PC-3 (cell line): ENCODE data around the gene RPS29. TPM values are rescaled to one million over a fixed set of nuclear protein-coding genes. Genes with fewer than 3 reads are reported as not detected.

ENCODE experiments used
- ATAC-seq: fragments of 200-7000 bp; cut with Tn5 transposase; 2 replicates; pipeline ENCODE4 v1.9.1; 2020; ENCODE audit warnings: mild to moderate bottlenecking, moderate library complexity
- BruUV-seq: library from RNA; stranded (reverse); fragments of 400-500 nt; replicated peaks from 2 replicates; lab custom pipeline; 2021; lab: Mats Ljungman, UMichigan
- CTCF ChIA-PET: fragments of 300-600 bp; sonication (Branson Sonifier 250); formaldehyde crosslinking; loops from one replicate; lab custom pipeline; 2022; ENCODE audit warnings: antibody characterized with exemption; lab: Charles Lee
- POLR2A ChIA-PET: fragments of 300-600 bp; sonication (Branson Sonifier 250); formaldehyde crosslinking; loops from one replicate; lab custom pipeline; 2022; ENCODE audit warnings: antibody characterized with exemption; ENCODE audit not compliant: unreplicated experiment; lab: Charles Lee
- DNase-seq: peaks from one replicate; pipeline ENCODE4 v3.0.0-alpha.2; 2015
- H2AFZ ChIP-seq: fragments of 300-600 bp; sonication (generic); 2 replicates; pipeline ENCODE4 v1.6.0; 2016; ENCODE audit warnings: antibody characterized with exemption, low read length
- H3F3A ChIP-seq: fragments of 300-600 bp; sonication (generic); one replicate; pipeline ENCODE4 v1.6.0; 2017; ENCODE audit warnings: antibody characterized with exemption, low read length, control low read depth, mild to moderate bottlenecking; ENCODE audit not compliant: unreplicated experiment
- H3K27ac ChIP-seq: fragments of 300-600 bp; sonication (generic); 2 replicates; pipeline ENCODE4 v1.5.1; 2016; ENCODE audit warnings: mild to moderate bottlenecking, low read length
- H3K27me3 ChIP-seq: fragments of 300-600 bp; sonication (generic); 2 replicates; pipeline ENCODE4 v1.6.1; 2016; ENCODE audit warnings: low read length, mixed read lengths
- H3K36me3 ChIP-seq: fragments of 300-600 bp; sonication (generic); 2 replicates; pipeline ENCODE4 v1.6.1; 2016; ENCODE audit warnings: low read depth, mixed run types, low read length, mixed read lengths
- H3K4me1 ChIP-seq: fragments of 300-600 bp; sonication (generic); 2 replicates; pipeline ENCODE4 v1.5.1; 2016; ENCODE audit warnings: low read length; ENCODE audit not compliant: insufficient read depth
- H3K4me2 ChIP-seq: fragments of 300-600 bp; sonication (generic); 2 replicates; pipeline ENCODE4 v1.6.0; 2016; ENCODE audit warnings: low read length
- H3K4me3 ChIP-seq: fragments of 300-600 bp; sonication (generic); 2 replicates; pipeline ENCODE4 v1.5.1; 2016; ENCODE audit warnings: mild to moderate bottlenecking, low read length, mixed read lengths
- H3K79me2 ChIP-seq: fragments of 300-600 bp; sonication (generic); 2 replicates; pipeline ENCODE4 v1.6.1; 2017; ENCODE audit warnings: low read length, mixed read lengths
- H3K9ac ChIP-seq: fragments of 300-600 bp; sonication (generic); 2 replicates; pipeline ENCODE4 v1.6.0; 2016; ENCODE audit warnings: mild to moderate bottlenecking, low read length
- H3K9me2 ChIP-seq: fragments of 300-600 bp; sonication (generic); replicated peaks from 2 replicates; pipeline ENCODE4 v1.6.1; 2016; ENCODE audit warnings: mixed run types, low read length, mixed read lengths
- H3K9me3 ChIP-seq: fragments of 300-600 bp; sonication (generic); 2 replicates; pipeline ENCODE4 v1.6.1; 2016; ENCODE audit warnings: low read length, mixed read lengths
- H4K20me1 ChIP-seq: fragments of 300-600 bp; sonication (generic); 2 replicates; pipeline ENCODE4 v1.6.1; 2016; ENCODE audit warnings: low read length, mixed read lengths
- EZH2 ChIP-seq: fragments of 300-600 bp; sonication (generic); IDR thresholded peaks from one replicate; pipeline ENCODE4 v1.6.1; 2017; ENCODE audit warnings: antibody characterized with exemption, mild to moderate bottlenecking, low read length; ENCODE audit not compliant: unreplicated experiment
- EZH2phosphoT487 ChIP-seq: fragments of 300-600 bp; sonication (generic); IDR thresholded peaks from 2 replicates; pipeline ENCODE4 v1.6.1; 2018; ENCODE audit warnings: mild to moderate bottlenecking, antibody characterized with exemption, low read length, borderline replicate concordance
- intact Hi-C: fragments of 100-400 bp; cut with micrococcal nuclease; formaldehyde crosslinking; loops from 2 replicates; pipeline ENCODE4 v1.9.0; 2023
- total RNA-seq: library from RNA; depleted of rRNA; stranded (reverse); fragments of >200 nt; gene quantifications from 2 replicates; pipeline ENCODE4 v1.2.3, GENCODE V29; 2014; rRNA removed
- TF ChIP-seq, protein P1 (sequence below): fragments of 300-600 bp; sonication (generic); conservative IDR thresholded peaks from 2 replicates; pipeline ENCODE4 v1.5.1; 2017; ENCODE audit warnings: antibody characterized with exemption, low read depth, mild to moderate bottlenecking, low read length

Gene RPS29
- total RNA-seq, 1 experiment from 2014 or later: 1,912 TPM

DNA sequence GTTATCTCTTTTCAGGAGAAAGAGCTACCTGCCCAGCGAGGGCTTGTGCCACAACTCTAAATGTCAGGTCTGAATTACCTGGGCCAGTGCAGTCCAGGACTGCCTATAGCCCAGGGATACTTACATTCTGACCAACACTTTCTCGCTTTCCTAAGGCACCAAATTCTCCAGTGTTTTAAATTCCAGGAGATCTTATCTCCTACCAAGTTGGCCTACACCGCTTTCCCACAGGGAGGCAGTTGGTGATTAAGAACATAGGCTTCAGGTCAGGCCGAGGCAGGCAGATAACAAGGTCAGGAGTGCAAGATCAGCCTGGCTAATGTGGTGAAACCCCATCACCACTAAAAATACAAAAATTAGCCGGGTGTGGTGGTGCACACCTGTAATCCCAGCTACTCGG is 41.1 kb downstream of the RPS29 start:
- no peaks in the 10 kb centered on the region for H3K79me2 ChIP-seq
- no peaks in the 10 kb centered on the region for H3K36me3 ChIP-seq
- CTCF ChIA-PET: no interaction called here
- TF ChIP-seq, protein P1, sequence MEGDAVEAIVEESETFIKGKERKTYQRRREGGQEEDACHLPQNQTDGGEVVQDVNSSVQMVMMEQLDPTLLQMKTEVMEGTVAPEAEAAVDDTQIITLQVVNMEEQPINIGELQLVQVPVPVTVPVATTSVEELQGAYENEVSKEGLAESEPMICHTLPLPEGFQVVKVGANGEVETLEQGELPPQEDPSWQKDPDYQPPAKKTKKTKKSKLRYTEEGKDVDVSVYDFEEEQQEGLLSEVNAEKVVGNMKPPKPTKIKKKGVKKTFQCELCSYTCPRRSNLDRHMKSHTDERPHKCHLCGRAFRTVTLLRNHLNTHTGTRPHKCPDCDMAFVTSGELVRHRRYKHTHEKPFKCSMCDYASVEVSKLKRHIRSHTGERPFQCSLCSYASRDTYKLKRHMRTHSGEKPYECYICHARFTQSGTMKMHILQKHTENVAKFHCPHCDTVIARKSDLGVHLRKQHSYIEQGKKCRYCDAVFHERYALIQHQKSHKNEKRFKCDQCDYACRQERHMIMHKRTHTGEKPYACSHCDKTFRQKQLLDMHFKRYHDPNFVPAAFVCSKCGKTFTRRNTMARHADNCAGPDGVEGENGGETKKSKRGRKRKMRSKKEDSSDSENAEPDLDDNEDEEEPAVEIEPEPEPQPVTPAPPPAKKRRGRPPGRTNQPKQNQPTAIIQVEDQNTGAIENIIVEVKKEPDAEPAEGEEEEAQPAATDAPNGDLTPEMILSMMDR: no peak
- no peak for TF ChIP-seq EZH2phosphoT487
- TF ChIP-seq EZH2: no peak
- H3F3A ChIP-seq: no peaks in the 10 kb centered on the region
- POLR2A ChIA-PET: no interaction called here
- no peak overlapping the region for H3K27ac ChIP-seq
- H3K4me3 ChIP-seq: no peak overlapping the region
- no peaks in the 10 kb centered on the region for H4K20me1 ChIP-seq
- H3K27me3 ChIP-seq: no peaks in the 10 kb centered on the region
- intact Hi-C loops: no loop called here
- no peak overlapping the region for H2AFZ ChIP-seq
- H3K9me3 ChIP-seq: peaks cover 10% of the 10 kb centered on the region; the same call in 1 of the 2 replicates
- DNase-seq: no peak
- H3K4me1 ChIP-seq: peaks cover 9% of the 10 kb centered on the region
- no peaks in the 10 kb centered on the region for H3K9me2 ChIP-seq
- no peak overlapping the region for H3K9ac ChIP-seq
- no peak overlapping the region for H3K4me2 ChIP-seq
- no TSS peak for BruUV-seq
- no peak for ATAC-seq

DNA sequence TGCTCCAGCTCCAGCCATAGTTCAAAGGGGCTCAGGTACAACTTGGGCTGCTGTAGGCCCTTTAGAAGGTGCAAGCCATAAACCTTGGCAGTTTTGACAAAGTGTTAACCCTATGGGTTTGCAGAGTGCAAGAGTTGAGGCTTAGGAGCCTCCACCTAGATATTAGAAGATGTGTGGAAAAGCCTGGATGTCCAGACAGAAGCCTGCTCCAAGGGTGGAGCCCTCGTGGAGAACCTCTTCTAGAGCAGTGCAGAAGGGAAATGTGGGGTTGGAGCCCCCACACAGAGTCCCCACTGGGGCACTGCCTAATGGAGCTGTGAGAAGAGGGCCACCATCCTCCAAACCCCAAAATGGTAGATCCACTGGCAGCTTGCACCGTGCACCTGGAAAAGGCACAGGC is 45.1 kb downstream of the RPS29 start:
- no TSS peak for BruUV-seq
- intact Hi-C loops: no loop called here
- H3K27ac ChIP-seq: no peak overlapping the region
- H3K4me1 ChIP-seq: no peaks in the 10 kb centered on the region
- no peaks in the 10 kb centered on the region for H4K20me1 ChIP-seq
- no peaks in the 10 kb centered on the region for H3K79me2 ChIP-seq
- H3K9me2 ChIP-seq: no peaks in the 10 kb centered on the region
- DNase-seq (no peak), ATAC-seq (no peak)
- H3F3A ChIP-seq: no peaks in the 10 kb centered on the region
- TF ChIP-seq EZH2 (no peak), EZH2phosphoT487 (no peak)
- TF ChIP-seq, protein P1: no peak
- no peaks in the 10 kb centered on the region for H3K27me3 ChIP-seq
- peaks cover 10% of the 10 kb centered on the region; the same call in 1 of the 2 replicates for H3K9me3 ChIP-seq
- no peaks in the 10 kb centered on the region for H3K36me3 ChIP-seq
- POLR2A ChIA-PET: no interaction called here
- no peak overlapping the region for H3K9ac ChIP-seq
- H3K4me2 ChIP-seq: no peak overlapping the region
- CTCF ChIA-PET: no interaction called here
- no peak overlapping the region for H3K4me3 ChIP-seq
- no peak overlapping the region for H2AFZ ChIP-seq

DNA sequence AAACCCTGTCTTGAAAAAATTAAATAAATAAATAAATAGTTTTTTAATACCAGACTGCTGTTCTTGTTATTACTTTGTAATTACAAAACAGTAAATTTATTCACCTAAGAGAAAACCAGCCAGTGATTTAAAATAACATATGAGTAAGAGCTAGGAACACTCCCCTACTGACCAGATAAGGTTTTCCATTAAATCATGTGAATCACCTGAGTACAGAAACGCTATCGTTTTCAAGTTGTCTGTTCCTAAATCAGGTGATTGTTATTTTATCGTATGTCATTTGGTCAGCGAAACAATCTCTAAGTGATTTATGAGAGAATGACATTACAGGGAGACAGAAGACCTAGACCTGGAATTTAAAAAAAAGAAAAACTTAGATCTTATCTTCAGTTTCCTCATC is 47.3 kb downstream of the RPS29 start:
- ATAC-seq: no peak
- H3K4me3 ChIP-seq: no peak overlapping the region
- no peaks in the 10 kb centered on the region for H4K20me1 ChIP-seq
- ChIA-PET CTCF (no interaction called here), POLR2A (no interaction called here)
- no peaks in the 10 kb centered on the region for H3K36me3 ChIP-seq
- H3K9me3 ChIP-seq: peaks cover 10% of the 10 kb centered on the region; the same call in 1 of the 2 replicates
- no peak overlapping the region for H3K9ac ChIP-seq
- no peaks in the 10 kb centered on the region for H3K79me2 ChIP-seq
- H3K4me2 ChIP-seq: no peak overlapping the region
- H3F3A ChIP-seq: no peaks in the 10 kb centered on the region
- H3K9me2 ChIP-seq: no peaks in the 10 kb centered on the region
- DNase-seq: no peak
- BruUV-seq: no TSS peak
- intact Hi-C loops: no loop called here
- H3K4me1 ChIP-seq: no peaks in the 10 kb centered on the region
- TF ChIP-seq EZH2 (no peak), EZH2phosphoT487 (no peak)
- TF ChIP-seq, protein P1: no peak
- no peak overlapping the region for H2AFZ ChIP-seq
- H3K27ac ChIP-seq: no peak overlapping the region
- H3K27me3 ChIP-seq: no peaks in the 10 kb centered on the region

Other genes starting within 250 kb of the RPS29 start
- 46.9 and 53.0 TPM in 2 replicates for gene LRR1, start 12.6 kb upstream of the RPS29 start, total RNA-seq
- 408 and 411 TPM in 2 replicates for gene RPL36AL, start 34.2 kb upstream of the RPS29 start, total RNA-seq
- 39.5 and 51.4 TPM in 2 replicates for gene MGAT2, start 34.4 kb upstream of the RPS29 start, total RNA-seq
- 23.2 and 31.3 TPM in 2 replicates for gene DNAAF2, start 48.9 kb upstream of the RPS29 start, total RNA-seq
- 26.6 and 38.6 TPM in 2 replicates for gene POLE2, start 101.8 kb upstream of the RPS29 start, total RNA-seq
- gene KLHDC1, start 106.7 kb upstream of the RPS29 start, total RNA-seq: 0.07 and 0.58 TPM in 2 replicates
- gene KLHDC2, start 181.8 kb upstream of the RPS29 start, total RNA-seq: 123 and 126 TPM in 2 replicates